ENCODE measurements around the gene BUD13.

DNA sequence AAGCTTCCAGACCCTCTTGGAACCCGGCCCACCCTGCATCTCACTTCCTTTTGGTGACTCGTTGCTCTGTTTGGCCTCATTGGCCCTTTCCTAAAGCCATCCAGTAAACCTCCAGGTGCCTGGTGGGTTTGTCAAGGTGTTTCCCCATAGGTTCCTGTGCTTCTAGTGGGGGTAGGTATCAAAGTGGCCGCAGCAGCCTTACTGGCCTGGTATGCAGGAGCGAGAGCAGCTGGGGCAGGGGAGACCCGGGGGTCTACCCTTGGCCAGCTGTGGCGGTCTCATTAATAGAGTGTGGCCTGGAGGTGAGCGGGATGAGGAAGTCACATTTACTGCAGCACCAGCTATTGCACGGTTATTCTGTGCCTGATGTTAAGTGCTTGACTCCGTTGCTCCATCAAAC lies 46.3 kb upstream of the BUD13 start:
- TF ChIP-seq ZNF274 (IDR thresholded peaks at IDR 0.05; ENCODE audit: low read depth, low read length) = no peak
- TF ChIP-seq, protein P1, sequence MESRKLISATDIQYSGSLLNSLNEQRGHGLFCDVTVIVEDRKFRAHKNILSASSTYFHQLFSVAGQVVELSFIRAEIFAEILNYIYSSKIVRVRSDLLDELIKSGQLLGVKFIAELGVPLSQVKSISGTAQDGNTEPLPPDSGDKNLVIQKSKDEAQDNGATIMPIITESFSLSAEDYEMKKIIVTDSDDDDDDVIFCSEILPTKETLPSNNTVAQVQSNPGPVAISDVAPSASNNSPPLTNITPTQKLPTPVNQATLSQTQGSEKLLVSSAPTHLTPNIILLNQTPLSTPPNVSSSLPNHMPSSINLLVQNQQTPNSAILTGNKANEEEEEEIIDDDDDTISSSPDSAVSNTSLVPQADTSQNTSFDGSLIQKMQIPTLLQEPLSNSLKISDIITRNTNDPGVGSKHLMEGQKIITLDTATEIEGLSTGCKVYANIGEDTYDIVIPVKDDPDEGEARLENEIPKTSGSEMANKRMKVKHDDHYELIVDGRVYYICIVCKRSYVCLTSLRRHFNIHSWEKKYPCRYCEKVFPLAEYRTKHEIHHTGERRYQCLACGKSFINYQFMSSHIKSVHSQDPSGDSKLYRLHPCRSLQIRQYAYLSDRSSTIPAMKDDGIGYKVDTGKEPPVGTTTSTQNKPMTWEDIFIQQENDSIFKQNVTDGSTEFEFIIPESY (IDR thresholded peaks at IDR 0.05; ENCODE audit: extremely low read depth, insufficient replicate concordance, low read length) = no peak
- TF ChIP-seq, protein P2, sequence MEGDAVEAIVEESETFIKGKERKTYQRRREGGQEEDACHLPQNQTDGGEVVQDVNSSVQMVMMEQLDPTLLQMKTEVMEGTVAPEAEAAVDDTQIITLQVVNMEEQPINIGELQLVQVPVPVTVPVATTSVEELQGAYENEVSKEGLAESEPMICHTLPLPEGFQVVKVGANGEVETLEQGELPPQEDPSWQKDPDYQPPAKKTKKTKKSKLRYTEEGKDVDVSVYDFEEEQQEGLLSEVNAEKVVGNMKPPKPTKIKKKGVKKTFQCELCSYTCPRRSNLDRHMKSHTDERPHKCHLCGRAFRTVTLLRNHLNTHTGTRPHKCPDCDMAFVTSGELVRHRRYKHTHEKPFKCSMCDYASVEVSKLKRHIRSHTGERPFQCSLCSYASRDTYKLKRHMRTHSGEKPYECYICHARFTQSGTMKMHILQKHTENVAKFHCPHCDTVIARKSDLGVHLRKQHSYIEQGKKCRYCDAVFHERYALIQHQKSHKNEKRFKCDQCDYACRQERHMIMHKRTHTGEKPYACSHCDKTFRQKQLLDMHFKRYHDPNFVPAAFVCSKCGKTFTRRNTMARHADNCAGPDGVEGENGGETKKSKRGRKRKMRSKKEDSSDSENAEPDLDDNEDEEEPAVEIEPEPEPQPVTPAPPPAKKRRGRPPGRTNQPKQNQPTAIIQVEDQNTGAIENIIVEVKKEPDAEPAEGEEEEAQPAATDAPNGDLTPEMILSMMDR (IDR thresholded peaks at IDR 0.05 in 2 of 3, conservative IDR thresholded peaks at IDR 0.05 in 1 of 3; ENCODE audit: borderline replicate concordance in 1 of 3, insufficient read depth in 1 of 3, low read depth in 2 of 3, low read length in 2 of 3) = no peak
- no peak for TF ChIP-seq EZH2phosphoT487 (IDR thresholded peaks at IDR 0.05; ENCODE audit: borderline replicate concordance)
- TF ChIP-seq SP1 (IDR thresholded peaks at IDR 0.05; ENCODE audit: low read depth) = no peak
- TF ChIP-seq, protein P3, sequence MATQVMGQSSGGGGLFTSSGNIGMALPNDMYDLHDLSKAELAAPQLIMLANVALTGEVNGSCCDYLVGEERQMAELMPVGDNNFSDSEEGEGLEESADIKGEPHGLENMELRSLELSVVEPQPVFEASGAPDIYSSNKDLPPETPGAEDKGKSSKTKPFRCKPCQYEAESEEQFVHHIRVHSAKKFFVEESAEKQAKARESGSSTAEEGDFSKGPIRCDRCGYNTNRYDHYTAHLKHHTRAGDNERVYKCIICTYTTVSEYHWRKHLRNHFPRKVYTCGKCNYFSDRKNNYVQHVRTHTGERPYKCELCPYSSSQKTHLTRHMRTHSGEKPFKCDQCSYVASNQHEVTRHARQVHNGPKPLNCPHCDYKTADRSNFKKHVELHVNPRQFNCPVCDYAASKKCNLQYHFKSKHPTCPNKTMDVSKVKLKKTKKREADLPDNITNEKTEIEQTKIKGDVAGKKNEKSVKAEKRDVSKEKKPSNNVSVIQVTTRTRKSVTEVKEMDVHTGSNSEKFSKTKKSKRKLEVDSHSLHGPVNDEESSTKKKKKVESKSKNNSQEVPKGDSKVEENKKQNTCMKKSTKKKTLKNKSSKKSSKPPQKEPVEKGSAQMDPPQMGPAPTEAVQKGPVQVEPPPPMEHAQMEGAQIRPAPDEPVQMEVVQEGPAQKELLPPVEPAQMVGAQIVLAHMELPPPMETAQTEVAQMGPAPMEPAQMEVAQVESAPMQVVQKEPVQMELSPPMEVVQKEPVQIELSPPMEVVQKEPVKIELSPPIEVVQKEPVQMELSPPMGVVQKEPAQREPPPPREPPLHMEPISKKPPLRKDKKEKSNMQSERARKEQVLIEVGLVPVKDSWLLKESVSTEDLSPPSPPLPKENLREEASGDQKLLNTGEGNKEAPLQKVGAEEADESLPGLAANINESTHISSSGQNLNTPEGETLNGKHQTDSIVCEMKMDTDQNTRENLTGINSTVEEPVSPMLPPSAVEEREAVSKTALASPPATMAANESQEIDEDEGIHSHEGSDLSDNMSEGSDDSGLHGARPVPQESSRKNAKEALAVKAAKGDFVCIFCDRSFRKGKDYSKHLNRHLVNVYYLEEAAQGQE (IDR thresholded peaks at IDR 0.05; ENCODE audit: low read depth) = no peak
- no peak for TF ChIP-seq RAD21 (IDR thresholded peaks at IDR 0.05; ENCODE audit: low read depth)
- TF ChIP-seq YY1 (IDR thresholded peaks at IDR 0.05; ENCODE audit: extremely low read depth, insufficient replicate concordance, low read depth, low read length) = no peak
- no peak for TF ChIP-seq CEBPB (IDR thresholded peaks at IDR 0.05; ENCODE audit: low read depth)
- no peak for TF ChIP-seq JUND (IDR thresholded peaks at IDR 0.05)
- no peak for TF ChIP-seq POLR2A (IDR thresholded peaks at IDR 0.05; ENCODE audit: borderline replicate concordance, extremely low read depth, insufficient read depth, insufficient read length)
- TF ChIP-seq EZH2 (IDR thresholded peaks at IDR 0.05) = no peak

Measured in HCT116 (cell line).